A549 (cell line): ENCODE data around the gene KIF12. TPM values are rescaled to one million over a fixed set of nuclear protein-coding genes. Genes with fewer than 3 reads are reported as not detected.

Experiments used
- ATAC-seq, 2 experiments: fragments of 200-7000 bp in 1 of 2; fragments of >200 bp in 1 of 2; cut with Nextera tagmentation in 1 of 2; cut with Tn5 transposase in 1 of 2; 3 replicates each; pipeline versions ENCODE4 v1.8.0 to v1.9.1; 2018 to 2020; ENCODE audit warnings: mild to moderate bottlenecking in 1 of 2, moderate library complexity in 1 of 2
- CTCF ChIA-PET: fragments of 300-600 bp; sonication (Branson Sonifier 250); formaldehyde crosslinking; extraction: SDS; loops from one replicate; lab custom pipeline; 2021; ENCODE audit warnings: antibody characterized with exemption, inconsistent platforms; lab: Yijun Ruan, JAX
- POLR2A ChIA-PET: fragments of 350-600 bp; formaldehyde crosslinking; extraction: SDS; loops from one replicate; lab custom pipeline; 2021; ENCODE audit warnings: antibody characterized with exemption, inconsistent platforms; lab: Yijun Ruan, JAX
- DNase-seq, 2 experiments: peaks; one replicate each; pipeline versions ENCODE4 v3.0.0 to v3.0.0-alpha.2; 2011 to 2016; ENCODE audit warnings: low read depth in 1 of 2, low spot score in 1 of 2
- FAIRE-seq: peaks from 2 replicates; lab custom pipeline; 2011; peaks lifted over from hg19 to GRCh38; lab: Jason Lieb, UNC
- H3K27ac ChIP-seq, 2 experiments: fragments of >200 bp; sonication (Bioruptor Twin); formaldehyde crosslinking; 3 replicates each; pipeline ENCODE4 v1.5.1; 2016 to 2017
- H3K4me1 ChIP-seq: fragments of >200 bp; sonication (Bioruptor Twin); formaldehyde crosslinking; 3 replicates; pipeline ENCODE4 v1.6.1; 2016
- H3K4me2 ChIP-seq: fragments of >200 bp; sonication (Bioruptor Twin); formaldehyde crosslinking; 3 replicates; pipeline ENCODE4 v1.6.1; 2016
- H3K4me3 ChIP-seq: fragments of >200 bp; sonication (Bioruptor Twin); formaldehyde crosslinking; 3 replicates; pipeline ENCODE4 v1.5.1; 2016
- H3K9me3 ChIP-seq: fragments of >200 bp; sonication (Bioruptor Twin); formaldehyde crosslinking; 3 replicates; pipeline ENCODE4 v1.6.1; 2016
- BHLHE40 ChIP-seq: IDR thresholded peaks from 2 replicates; pipeline ENCODE4 v1.6.1; 2012; ENCODE audit warnings: low read depth, low read length, inconsistent platforms
- CEBPB ChIP-seq, 2 experiments: fragments of >200 bp in 1 of 2; sonication (Bioruptor Twin) in 1 of 2; formaldehyde crosslinking in 1 of 2; IDR thresholded peaks; 2 replicates each; pipeline ENCODE4 v1.6.1; 2012 to 2016
- CHD2 ChIP-seq: fragments of 150-350 bp; IDR thresholded peaks from 2 replicates; pipeline ENCODE4 v1.6.1; 2014; ENCODE audit warnings: low read length; ENCODE audit not compliant: partially characterized antibody
- CHD4 ChIP-seq: fragments of 200-600 bp; sonication (generic); IDR thresholded peaks from 2 replicates; pipeline ENCODE4 v1.6.1; 2016; ENCODE audit warnings: antibody characterized with exemption, mild to moderate bottlenecking, borderline replicate concordance
- EHF ChIP-seq: fragments of 250-450 bp; sonication (Bioruptor Pico); IDR thresholded peaks from 2 replicates; pipeline ENCODE4 v1.5.0; 2020; ENCODE audit warnings: mild to moderate bottlenecking
- EHMT2 ChIP-seq: fragments of 200-600 bp; sonication (generic); IDR thresholded peaks from 2 replicates; pipeline ENCODE4 v1.6.1; 2016; ENCODE audit warnings: antibody characterized with exemption, low read depth, mild to moderate bottlenecking, moderate library complexity
- ESRRA ChIP-seq: fragments of 150-350 bp; IDR thresholded peaks from 2 replicates; pipeline ENCODE4 v1.6.1; 2014; ENCODE audit warnings: mild to moderate bottlenecking, low read length, borderline replicate concordance
- GATA3 ChIP-seq: IDR thresholded peaks from 2 replicates; pipeline ENCODE4 v1.6.1; 2012; ENCODE audit warnings: borderline replicate concordance
- HDAC2 ChIP-seq: fragments of 200-600 bp; sonication (generic); IDR thresholded peaks from 2 replicates; pipeline ENCODE4 v1.6.1; 2016
- HOXA7 ChIP-seq: fragments of 250-450 bp; sonication (Bioruptor Pico); IDR thresholded peaks from 2 replicates; pipeline ENCODE4 v1.5.0; 2020; ENCODE audit warnings: mild to moderate bottlenecking, moderate library complexity
- JUN ChIP-seq, 2 experiments: fragments of >200 bp; sonication (Bioruptor Twin); formaldehyde crosslinking; IDR thresholded peaks; 2 replicates in 1 of 2; 3 replicates in 1 of 2; pipeline ENCODE4 v1.6.1; 2016 to 2017
- KDM5A ChIP-seq: fragments of 200-600 bp; sonication (generic); IDR thresholded peaks from 2 replicates; pipeline ENCODE4 v1.6.1; 2016; ENCODE audit warnings: antibody characterized with exemption, mild to moderate bottlenecking
- MAZ ChIP-seq: fragments of 150-350 bp; IDR thresholded peaks from 2 replicates; pipeline ENCODE4 v1.6.1; 2014; ENCODE audit warnings: antibody characterized with exemption, low read depth, low read length, borderline replicate concordance
- NFE2L2 ChIP-seq: fragments of 150-350 bp; conservative IDR thresholded peaks from 2 replicates; pipeline ENCODE4 v1.6.1; 2014; ENCODE audit warnings: low read length
- NR3C1 ChIP-seq: fragments of >200 bp; sonication (Bioruptor Twin); formaldehyde crosslinking; IDR thresholded peaks from 3 replicates; pipeline ENCODE4 v1.6.1; 2017
- PHF8 ChIP-seq: fragments of 200-600 bp; sonication (generic); IDR thresholded peaks from 2 replicates; pipeline ENCODE4 v1.6.1; 2016; ENCODE audit warnings: low read depth, mild to moderate bottlenecking, antibody characterized with exemption, moderate library complexity, borderline replicate concordance
- POLR2AphosphoS2 ChIP-seq: conservative IDR thresholded peaks from 2 replicates; pipeline ENCODE4 v1.6.1; 2012; ENCODE audit warnings: low read length, improper control_type of control experiment, inconsistent platforms
- RCOR1 ChIP-seq: fragments of 150-350 bp; IDR thresholded peaks from 2 replicates; pipeline ENCODE4 v1.6.1; 2014; ENCODE audit warnings: antibody characterized with exemption, low read length, low read depth
- RNF2 ChIP-seq: fragments of 200-600 bp; sonication (generic); IDR thresholded peaks from 2 replicates; pipeline ENCODE4 v1.6.1; 2016; ENCODE audit warnings: low read depth, mild to moderate bottlenecking, antibody characterized with exemption, moderate library complexity, borderline replicate concordance
- SREBF2 ChIP-seq: fragments of 450-650 bp; IDR thresholded peaks from 2 replicates; pipeline ENCODE4 v1.6.1; 2014; ENCODE audit warnings: mild to moderate bottlenecking, moderate library complexity
- TFCP2L1 ChIP-seq: fragments of 250-450 bp; sonication (Bioruptor Pico); IDR thresholded peaks from 2 replicates; pipeline ENCODE4 v1.5.0; 2021; ENCODE audit warnings: mild to moderate bottlenecking
- TP53 ChIP-seq: fragments of 250-450 bp; sonication (Bioruptor Pico); IDR thresholded peaks from 2 replicates; pipeline ENCODE4 v1.5.0; 2021; ENCODE audit warnings: mild to moderate bottlenecking, moderate library complexity
- ZSCAN20 ChIP-seq: fragments of 250-450 bp; sonication (Bioruptor Pico); IDR thresholded peaks from 2 replicates; pipeline ENCODE4 v1.8.0; 2022; ENCODE audit warnings: mild to moderate bottlenecking, moderate library complexity
- WGBS: methylation state at CpG from one replicate; pipeline ENCODE4 v1.1.6; 2017; ENCODE audit errors: missing lambda C conversion rate; 5-methylcytosine and 5-hydroxymethylcytosine counted together
- polyA plus RNA-seq, 4 experiments: library from polyadenylated mRNA; depleted of rRNA in 3 of 4; stranded (reverse); fragments of >200 nt; fragmentation: RNase III in 1 of 4; extraction: RNeasy Plus Mini Kit Qiagen cat#74134 plus additional on column Dnase treatment in 1 of 4; gene quantifications; 2 replicates in 3 of 4; 3 replicates in 1 of 4; pipeline ENCODE4 v1.2.3, GENCODE V29; 2011 to 2017
- TF ChIP-seq, protein P1 (sequence below): fragments of >200 bp; sonication (Bioruptor Twin); formaldehyde crosslinking; IDR thresholded peaks from 3 replicates; pipeline ENCODE4 v1.5.1; 2016
- TF ChIP-seq, protein P2 (sequence below): fragments of 250-450 bp; sonication (Bioruptor Pico); IDR thresholded peaks from 2 replicates; pipeline ENCODE4 v1.5.0; 2021; ENCODE audit warnings: mild to moderate bottlenecking, moderate library complexity, borderline replicate concordance

The KIF12 gene
- polyA plus RNA-seq, 2 of the 4 experiments (the other 2 are of a cell fraction) = 6.0 to 6.3 TPM

DNA sequence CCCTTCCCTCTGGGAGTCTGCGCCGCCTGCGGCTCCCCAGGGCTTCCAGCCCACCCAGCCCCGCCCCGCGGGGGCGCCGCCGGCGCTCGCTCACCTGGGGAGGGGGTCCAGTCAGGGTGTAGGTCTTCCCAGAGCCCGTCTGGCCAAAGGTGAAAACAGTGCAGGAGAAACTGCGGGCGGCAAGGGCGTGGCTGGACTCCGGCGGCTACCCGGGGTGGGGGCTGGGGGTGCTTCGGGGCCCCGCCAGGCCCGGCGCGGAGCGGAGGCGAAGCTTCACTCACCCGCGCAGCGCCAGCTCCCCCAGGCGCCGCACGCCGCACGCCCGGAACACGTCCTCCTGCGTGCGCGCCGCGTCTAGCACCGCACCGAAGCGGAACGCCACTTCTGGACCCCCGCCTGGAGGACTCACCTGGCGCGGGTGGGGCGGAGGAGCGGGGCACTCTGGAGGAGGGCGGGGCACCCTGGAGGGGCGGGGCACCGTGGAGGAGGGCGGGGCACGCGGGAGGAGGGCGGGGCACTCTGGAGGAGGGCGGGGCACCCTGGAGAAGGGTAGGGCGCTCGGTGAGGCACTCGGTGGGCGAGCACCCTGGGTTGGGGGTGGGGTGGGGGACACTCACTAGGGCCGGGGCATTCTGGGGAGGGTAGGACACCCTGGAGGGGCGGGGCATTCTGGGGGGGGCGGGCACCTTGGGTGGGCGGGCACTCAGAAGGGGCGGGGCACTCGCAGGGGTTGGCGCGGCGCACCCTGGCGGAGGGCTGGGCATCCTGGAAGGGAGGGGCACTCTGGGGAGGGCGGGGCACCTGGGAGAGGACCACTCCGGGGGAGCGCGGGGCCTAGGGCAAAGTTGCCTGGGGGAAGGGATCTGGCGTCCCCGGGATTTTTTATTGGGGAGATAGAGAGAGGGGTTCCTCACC lies 814 bp downstream of the KIF12 start:
- Histone ChIP-seq H3K4me3 (peak overlapping the region; percentile 84), H3K9me3 (peaks cover 24% of the 10 kb centered on the region), H3K4me1 (peaks cover 27% of the 10 kb centered on the region), H3K27ac (peak overlapping the region; percentile 71 to 91), H3K4me2 (peak overlapping the region; percentile 99)
- DNase-seq = peak; percentile 70 to 75
- no peak for FAIRE-seq
- POLR2A ChIA-PET = no interaction called here
- no peak for TF ChIP-seq EHMT2
- TF ChIP-seq RNF2 = no peak
- peak; percentile 21; the same call in 1 of the 2 replicates for TF ChIP-seq PHF8
- peak; percentile 81 to 87 for ATAC-seq
- CTCF ChIA-PET = interaction anchor here (0.9 to 6.2 kb wide), 6 partner anchors 9 to 193 kb away, joined by 3 to 80 read pairs (median 24); no protein-coding TSS in a partner anchor
- 4% methylated on average over 5 of the region's 77 CpGs for WGBS

DNA sequence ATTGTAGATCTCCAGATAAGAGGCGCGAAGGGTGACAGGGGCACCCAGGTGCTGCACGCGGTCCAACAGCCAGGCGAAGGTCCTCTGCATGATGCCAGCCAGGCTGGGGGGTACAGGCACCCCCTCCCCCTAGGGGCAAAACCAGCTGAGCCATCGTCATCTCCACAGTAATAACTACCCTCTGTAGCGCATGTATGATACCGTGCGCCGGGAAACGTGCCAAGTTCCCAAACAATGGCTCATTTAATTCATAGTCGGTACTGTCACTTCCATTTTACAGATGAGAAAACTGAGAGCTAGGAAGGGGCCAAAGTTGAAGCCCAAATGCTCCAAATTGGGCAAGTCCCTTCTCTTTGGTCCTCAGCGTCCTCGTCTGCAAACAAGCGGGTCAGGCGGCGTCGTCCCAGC lies 1.5 kb downstream of the KIF12 start:
- no peak for FAIRE-seq
- H3K4me1 ChIP-seq = peaks cover 27% of the 10 kb centered on the region
- CTCF ChIA-PET = interaction anchor here (0.9 to 6.2 kb wide), 4 partner anchors 10 to 194 kb away, joined by 3 to 80 read pairs (median 32); no protein-coding TSS in a partner anchor
- no peak for TF ChIP-seq KDM5A
- no peak for TF ChIP-seq RCOR1
- TF ChIP-seq, protein P1, sequence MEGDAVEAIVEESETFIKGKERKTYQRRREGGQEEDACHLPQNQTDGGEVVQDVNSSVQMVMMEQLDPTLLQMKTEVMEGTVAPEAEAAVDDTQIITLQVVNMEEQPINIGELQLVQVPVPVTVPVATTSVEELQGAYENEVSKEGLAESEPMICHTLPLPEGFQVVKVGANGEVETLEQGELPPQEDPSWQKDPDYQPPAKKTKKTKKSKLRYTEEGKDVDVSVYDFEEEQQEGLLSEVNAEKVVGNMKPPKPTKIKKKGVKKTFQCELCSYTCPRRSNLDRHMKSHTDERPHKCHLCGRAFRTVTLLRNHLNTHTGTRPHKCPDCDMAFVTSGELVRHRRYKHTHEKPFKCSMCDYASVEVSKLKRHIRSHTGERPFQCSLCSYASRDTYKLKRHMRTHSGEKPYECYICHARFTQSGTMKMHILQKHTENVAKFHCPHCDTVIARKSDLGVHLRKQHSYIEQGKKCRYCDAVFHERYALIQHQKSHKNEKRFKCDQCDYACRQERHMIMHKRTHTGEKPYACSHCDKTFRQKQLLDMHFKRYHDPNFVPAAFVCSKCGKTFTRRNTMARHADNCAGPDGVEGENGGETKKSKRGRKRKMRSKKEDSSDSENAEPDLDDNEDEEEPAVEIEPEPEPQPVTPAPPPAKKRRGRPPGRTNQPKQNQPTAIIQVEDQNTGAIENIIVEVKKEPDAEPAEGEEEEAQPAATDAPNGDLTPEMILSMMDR = no peak
- no peak for TF ChIP-seq CHD4
- TF ChIP-seq CHD2 = no peak
- TF ChIP-seq, protein P2, sequence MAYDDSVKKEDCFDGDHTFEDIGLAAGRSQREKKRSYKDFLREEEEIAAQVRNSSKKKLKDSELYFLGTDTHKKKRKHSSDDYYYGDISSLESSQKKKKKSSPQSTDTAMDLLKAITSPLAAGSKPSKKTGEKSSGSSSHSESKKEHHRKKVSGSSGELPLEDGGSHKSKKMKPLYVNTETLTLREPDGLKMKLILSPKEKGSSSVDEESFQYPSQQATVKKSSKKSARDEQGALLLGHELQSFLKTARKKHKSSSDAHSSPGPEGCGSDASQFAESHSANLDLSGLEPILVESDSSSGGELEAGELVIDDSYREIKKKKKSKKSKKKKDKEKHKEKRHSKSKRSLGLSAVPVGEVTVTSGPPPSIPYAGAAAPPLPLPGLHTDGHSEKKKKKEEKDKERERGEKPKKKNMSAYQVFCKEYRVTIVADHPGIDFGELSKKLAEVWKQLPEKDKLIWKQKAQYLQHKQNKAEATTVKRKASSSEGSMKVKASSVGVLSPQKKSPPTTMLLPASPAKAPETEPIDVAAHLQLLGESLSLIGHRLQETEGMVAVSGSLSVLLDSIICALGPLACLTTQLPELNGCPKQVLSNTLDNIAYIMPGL = no peak
- TF ChIP-seq EHMT2 = no peak
- no peak for TF ChIP-seq PHF8
- no peak for TF ChIP-seq POLR2AphosphoS2
- no peak for TF ChIP-seq RNF2
- no peak for TF ChIP-seq NR3C1
- no peak for TF ChIP-seq HOXA7 (CRISPR knock-in tag)
- no peak for TF ChIP-seq SREBF2
- TF ChIP-seq MAZ = no peak
- TF ChIP-seq, all 56 proteins: peak for 0
- WGBS = 70% methylated on average over 14 of the region's 18 CpGs
- POLR2A ChIA-PET = no interaction called here
- Histone ChIP-seq H3K4me2 (peak overlapping the region; percentile 99), H3K4me3 (peak overlapping the region; percentile 84), H3K27ac (peak overlapping the region; percentile 71 to 91), H3K9me3 (peaks cover 17% of the 10 kb centered on the region)
- ATAC-seq (no peak), DNase-seq (no peak)

DNA sequence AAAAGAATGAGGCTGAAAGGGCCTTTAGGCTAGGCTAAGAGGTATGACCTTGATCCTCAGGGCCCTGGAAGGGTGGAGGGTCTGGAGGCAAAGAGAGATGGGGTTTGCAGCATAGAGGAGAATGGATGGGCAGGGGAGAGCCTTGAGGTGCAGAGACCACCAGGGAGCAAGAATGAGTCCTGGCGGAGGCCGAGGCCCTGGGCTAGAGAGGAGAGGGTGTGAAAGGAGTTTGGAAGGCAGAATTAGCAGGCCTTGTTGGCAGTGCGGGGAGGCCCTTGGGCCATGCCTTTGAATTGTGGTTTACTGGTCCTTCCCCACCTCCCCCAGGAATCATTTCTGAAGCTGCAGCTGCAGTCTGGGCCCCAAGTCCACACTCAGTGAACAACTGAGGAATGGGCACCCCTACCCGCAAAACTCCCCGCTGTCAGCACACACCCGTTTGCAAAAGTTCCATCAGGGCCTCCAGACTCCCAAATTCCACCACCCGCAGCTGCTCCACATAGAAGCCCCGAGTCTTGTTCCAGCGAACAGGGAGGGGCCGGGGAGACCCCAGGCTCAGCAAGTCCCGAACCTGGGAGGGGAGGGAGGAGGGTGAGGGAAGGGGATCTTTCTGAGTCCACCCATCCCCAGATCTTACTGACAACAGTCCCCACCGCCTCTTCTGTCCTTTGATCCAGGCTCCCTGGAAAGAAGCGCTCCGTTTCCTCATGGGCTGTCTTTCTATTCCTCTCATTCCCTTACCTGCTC lies 2.1 kb downstream of the KIF12 start:
- ATAC-seq (no peak), DNase-seq (no peak), FAIRE-seq (no peak)
- POLR2A ChIA-PET = no interaction called here
- 93% methylated on average over 14 of the region's 14 CpGs for WGBS
- peaks cover 27% of the 10 kb centered on the region for H3K4me1 ChIP-seq
- CTCF ChIA-PET = interaction anchor here (0.9 to 6.2 kb wide), 7 partner anchors 10 to 211 kb away, joined by 3 to 80 read pairs (median 8); partner anchors contain the start of gene COL27A1
- peak overlapping the region; percentile 84; the same call in 1 of the 3 replicates for H3K4me3 ChIP-seq
- H3K9me3 ChIP-seq = peaks cover 13% of the 10 kb centered on the region
- H3K4me2 ChIP-seq = peak overlapping the region; percentile 99
- no peak overlapping the region; a peak in 1 of 6 replicates for H3K27ac ChIP-seq
- TF ChIP-seq RCOR1 = no peak
- TF ChIP-seq NFE2L2 = no peak
- TF ChIP-seq, protein P2 = no peak
- TF ChIP-seq GATA3 = no peak
- no peak for TF ChIP-seq EHMT2
- TF ChIP-seq CEBPB (IDR thresholded peaks at IDR 0.05) = no peak
- no peak for TF ChIP-seq BHLHE40
- no peak for TF ChIP-seq ZSCAN20 (CRISPR knock-in tag)
- no peak for TF ChIP-seq TP53 (CRISPR knock-in tag)
- TF ChIP-seq EHF (CRISPR knock-in tag) = no peak
- no peak for TF ChIP-seq CHD2
- no peak for TF ChIP-seq JUN (IDR thresholded peaks at IDR 0.05)
- no peak for TF ChIP-seq HDAC2
- no peak for TF ChIP-seq ESRRA
- no peak for TF ChIP-seq PHF8
- no peak for TF ChIP-seq TFCP2L1 (CRISPR knock-in tag)
- no peak for TF ChIP-seq RNF2
- TF ChIP-seq, all 56 proteins: peak for 0
